Ecto neural progenitor cell (in vitro differentiated cells): ENCODE results near the gene TMUB2.

Experiments
- DNase-seq: peaks from one replicate; pipeline ENCODE4 v3.0.0-alpha.2; 2018; ENCODE audit warnings: low spot score

TMUB2 gene

GRCh38 chr17:44203731-44204440 lies 17.1 kb downstream of the TMUB2 start:
- DNase-seq, result peak; percentile 71

- DNase-seq, result no peak
These were observed 17.7 kb downstream of the TMUB2 start for GRCh38 chr17:44204441-44204882.

- no peak for DNase-seq
These were observed 19.4 kb downstream of the TMUB2 start for GRCh38 chr17:44205962-44206824.

GRCh38 chr17:44206825-44207155 lies 20.0 kb downstream of the TMUB2 start:
- no peak for DNase-seq

- DNase-seq, result no peak
These were observed 20.5 kb downstream of the TMUB2 start for GRCh38 chr17:44207319-44207718.

GRCh38 chr17:44207743-44208142 lies 21.0 kb downstream of the TMUB2 start:
- no peak for DNase-seq

GRCh38 chr17:44209786-44210341 lies 23.1 kb downstream of the TMUB2 start:
- DNase-seq, result no peak

GRCh38 chr17:44210342-44211192 lies 23.8 kb downstream of the TMUB2 start:
- peak; percentile 97 for DNase-seq

GRCh38 chr17:44211281-44212265 lies 24.8 kb downstream of the TMUB2 start:
- no peak for DNase-seq

GRCh38 chr17:44212507-44213402 lies 26.0 kb downstream of the TMUB2 start:
- no peak for DNase-seq

- no peak for DNase-seq
These were observed 26.8 kb downstream of the TMUB2 start for GRCh38 chr17:44213403-44214229.

GRCh38 chr17:44214230-44214494 lies 27.4 kb downstream of the TMUB2 start:
- no peak for DNase-seq

GRCh38 chr17:44214896-44215295 lies 28.1 kb downstream of the TMUB2 start:
- no peak for DNase-seq

- no peak for DNase-seq
These were observed 29.4 kb downstream of the TMUB2 start for GRCh38 chr17:44216173-44216572.

- DNase-seq, result no peak
These were observed 29.9 kb downstream of the TMUB2 start for GRCh38 chr17:44216694-44217093.

GRCh38 chr17:44217738-44218343 lies 31.1 kb downstream of the TMUB2 start:
- no peak for DNase-seq

GRCh38 chr17:44218344-44219107 lies 31.8 kb downstream of the TMUB2 start:
- DNase-seq, result no peak

GRCh38 chr17:44219108-44219615 lies 32.4 kb downstream of the TMUB2 start:
- DNase-seq, result peak; percentile 91
